HG03064 (cell line): Measurements from ENCODE around the gene ARHGAP8.
"Not testable (repeated sequence)": the region's sequence is repeated elsewhere in the genome, so short reads cannot be mapped to it uniquely, and the experiment has no call there.

Experiments used
- ATAC-seq: cut with Tn5 transposase; IDR thresholded peaks from one replicate; pipeline ENCODE4 v1.9.1; 2021; ENCODE audit warnings: low read depth; ENCODE audit not compliant: unreplicated experiment

The ARHGAP8 gene

DNA sequence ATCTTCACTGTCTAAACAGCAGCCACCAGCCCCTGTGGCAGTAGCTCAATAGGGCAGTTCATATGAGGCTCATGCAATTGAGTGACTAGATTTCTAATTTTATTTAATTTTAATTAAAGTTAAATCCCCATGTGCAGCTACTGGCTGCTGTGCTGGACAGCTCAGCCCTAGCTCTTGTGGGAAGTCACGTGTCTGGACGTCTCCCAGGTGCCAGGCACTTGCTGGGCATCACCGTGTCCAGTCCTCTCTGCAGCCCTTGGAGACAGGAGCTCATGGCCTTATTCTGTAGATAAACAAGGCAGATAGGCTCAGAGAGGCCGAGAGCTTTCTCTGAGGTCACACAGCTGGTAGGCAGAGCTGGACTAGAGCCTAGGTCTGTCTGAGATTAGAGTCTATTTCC, 95.0 kb downstream of the ARHGAP8 start:
- ATAC-seq = no peak

DNA sequence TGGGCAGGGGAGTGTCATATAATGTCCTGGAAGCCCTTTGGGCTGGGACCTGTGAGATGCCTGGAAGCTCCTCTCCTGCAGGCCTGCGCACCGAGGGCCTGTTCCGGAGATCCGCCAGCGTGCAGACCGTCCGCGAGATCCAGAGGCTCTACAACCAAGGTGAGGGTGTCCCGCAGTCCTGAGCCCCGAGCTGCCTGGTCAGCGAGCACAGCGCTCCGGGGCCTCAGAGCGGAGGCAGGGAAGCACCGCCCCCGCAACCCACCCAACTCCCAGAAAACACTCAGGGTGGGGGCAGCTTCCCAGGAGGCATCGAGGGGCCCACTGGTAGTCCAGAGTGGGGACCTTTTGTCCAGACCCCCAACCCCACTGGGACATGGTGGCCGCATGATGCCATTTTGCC, 95.5 kb downstream of the ARHGAP8 start:
- no peak for ATAC-seq

DNA sequence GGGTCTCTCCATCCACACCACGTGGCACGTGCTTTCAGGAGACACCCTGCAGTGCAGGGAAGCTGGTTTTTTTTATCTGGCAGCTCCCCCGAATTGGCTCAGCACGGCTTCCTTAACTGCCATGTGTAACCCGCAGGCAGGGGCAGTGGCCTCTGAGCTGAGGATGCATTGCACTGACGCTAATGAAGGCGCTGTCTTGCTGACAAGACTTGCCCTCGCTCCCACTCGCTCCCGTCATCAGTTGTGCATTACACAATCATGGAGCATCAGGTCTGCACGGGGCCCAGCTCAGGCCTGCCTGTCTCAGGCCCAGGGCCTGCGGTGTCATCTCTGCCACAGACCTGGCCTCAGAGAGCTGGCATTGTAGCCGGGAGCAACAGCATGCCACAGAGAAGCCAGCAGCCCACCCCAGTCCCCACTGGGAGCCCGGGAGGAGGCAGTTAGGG, 95.9 kb downstream of the ARHGAP8 start:
- no peak for ATAC-seq

DNA sequence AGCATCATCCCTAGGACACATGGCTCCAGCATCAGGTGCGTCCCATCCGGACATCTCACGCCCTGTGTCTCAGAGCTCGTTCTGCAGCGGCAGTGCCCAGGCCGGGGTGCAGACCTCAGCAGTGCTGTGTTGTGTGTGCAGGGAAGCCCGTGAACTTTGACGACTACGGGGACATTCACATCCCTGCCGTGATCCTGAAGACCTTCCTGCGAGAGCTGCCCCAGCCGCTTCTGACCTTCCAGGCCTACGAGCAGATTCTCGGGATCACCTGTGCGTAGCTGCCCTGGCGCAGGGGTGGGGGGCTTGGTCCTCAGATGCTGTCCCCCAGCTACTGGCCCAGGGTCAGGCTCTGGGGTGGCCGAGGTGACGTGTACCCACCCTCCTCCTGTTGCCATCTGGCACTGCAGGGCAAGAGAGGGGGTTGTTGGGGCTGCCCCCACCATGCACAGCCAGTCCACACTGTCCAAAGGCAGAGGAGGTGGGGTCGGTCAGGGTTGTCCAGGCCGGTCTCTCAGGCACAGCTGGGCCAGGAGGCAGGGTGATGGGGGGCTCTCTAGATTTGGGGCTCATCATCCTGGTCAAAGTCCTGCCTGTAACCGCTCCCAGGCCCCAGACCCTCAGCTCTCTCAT, 96.5 kb downstream of the ARHGAP8 start:
- ATAC-seq = no peak

DNA sequence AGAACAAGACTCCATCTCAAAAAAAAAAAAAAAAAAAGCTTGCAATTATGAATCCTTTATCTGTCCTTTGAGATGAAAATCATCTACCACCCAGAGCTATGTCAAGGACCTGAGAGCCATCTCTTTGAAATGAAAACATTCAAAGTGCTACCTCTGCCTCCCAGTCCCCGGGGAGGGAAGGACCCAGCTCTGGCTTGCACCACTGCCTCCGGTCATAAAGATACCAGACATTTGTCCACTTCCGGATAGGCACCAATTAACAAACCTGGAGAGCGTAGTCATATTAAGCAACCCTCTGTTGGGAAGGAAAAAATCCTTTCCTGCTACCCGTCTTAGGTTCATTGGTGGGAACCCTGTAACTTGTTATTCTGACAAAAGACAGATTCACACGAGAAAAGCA, 98.6 kb downstream of the ARHGAP8 start:
- ATAC-seq = no peak

DNA sequence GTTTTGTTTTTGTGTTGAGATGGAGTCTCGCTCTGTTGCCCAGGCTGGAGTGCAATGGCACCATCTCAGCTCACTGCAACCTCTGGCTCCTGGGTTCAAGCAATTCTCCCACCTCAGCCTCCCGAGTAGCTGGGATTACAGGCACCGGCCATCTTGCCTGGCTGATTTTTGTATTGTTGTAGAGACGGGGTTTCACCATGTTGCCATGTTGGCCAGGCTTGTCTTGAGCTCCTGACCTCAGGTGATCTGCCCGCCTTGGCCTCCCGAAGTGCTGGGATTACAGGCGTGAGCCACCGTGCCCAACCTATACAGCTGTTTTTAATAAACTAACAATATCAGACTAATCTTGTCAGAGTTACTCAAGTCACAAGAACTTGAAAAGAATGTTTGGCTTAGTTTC, 102.3 kb downstream of the ARHGAP8 start:
- not testable (repeated sequence) for ATAC-seq

DNA sequence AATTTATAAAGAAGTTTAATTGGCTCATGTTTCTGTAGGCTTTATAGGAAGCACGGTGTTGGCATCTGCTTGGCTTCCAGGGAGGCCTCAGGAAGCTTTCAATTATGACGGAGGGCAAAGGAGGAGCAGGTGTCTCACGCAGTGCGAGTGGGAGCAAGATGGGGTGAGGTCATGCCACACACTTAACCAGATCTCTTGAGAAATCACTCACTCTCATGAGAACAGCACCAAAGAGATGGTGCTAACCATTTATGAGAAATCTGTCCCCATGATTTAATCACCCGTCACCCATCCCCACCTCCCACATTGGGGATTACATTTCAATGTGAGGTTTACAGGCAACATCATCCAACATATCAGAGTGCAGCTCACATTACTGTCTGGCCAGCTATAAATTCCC, 103.5 kb downstream of the ARHGAP8 start:
- ATAC-seq = no peak

DNA sequence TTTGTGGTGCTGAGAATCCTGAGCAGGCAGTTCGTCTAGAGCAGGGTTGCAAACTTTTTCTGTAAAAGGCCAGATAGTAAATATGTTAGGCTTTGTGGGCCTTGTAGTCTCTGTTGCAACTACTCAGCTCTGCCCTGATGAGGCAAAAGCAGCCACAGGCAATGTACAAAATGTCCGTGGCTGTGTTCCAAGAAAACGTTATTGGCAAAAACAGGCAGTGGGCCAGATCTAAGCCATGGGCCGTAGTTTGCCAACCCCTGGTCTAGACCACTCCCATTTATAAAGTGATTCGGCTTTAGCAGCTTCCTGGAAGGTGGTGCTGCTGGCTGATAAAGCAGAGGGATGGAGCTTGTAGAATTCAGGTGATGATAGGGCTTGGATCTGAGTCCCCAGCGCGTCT, 106.4 kb downstream of the ARHGAP8 start:
- ATAC-seq = not testable (repeated sequence)

DNA sequence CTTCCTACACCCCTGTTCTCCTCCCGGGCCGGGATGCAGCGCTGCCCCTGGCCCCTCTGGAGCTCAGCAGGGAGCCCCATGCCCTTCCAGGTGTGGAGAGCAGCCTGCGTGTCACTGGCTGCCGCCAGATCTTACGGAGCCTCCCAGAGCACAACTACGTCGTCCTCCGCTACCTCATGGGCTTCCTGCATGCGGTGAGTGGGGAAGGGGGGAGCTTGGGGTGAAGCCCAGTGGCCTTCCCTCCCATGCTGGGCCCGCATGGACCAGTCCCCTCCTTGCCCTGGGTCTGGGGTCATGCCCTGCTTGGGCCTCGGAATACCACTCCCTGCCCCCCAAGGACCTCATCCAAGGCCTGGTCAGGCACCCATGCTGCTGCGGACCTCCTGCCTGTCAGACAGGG, 107.3 kb downstream of the ARHGAP8 start:
- ATAC-seq = no peak

DNA sequence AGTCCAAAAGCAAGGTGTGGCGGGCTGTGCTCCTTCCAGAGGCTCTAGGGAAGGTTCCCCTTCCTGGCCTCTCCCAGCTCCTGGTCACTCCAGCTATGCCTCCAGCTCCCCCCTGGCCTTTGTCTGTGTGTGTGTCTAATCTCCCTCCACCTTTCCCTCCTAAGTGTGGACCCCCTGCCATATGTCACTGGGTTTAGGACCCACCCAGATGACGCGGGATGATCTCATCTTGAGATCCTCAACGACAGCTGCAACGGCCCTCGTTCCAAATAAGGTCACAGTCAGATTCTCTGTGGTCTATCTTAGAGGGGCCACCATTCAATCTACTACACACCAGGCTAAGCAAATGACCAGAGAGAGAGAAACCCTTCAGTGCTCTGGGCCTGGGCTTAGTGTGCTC, 107.9 kb downstream of the ARHGAP8 start:
- ATAC-seq = no peak

DNA sequence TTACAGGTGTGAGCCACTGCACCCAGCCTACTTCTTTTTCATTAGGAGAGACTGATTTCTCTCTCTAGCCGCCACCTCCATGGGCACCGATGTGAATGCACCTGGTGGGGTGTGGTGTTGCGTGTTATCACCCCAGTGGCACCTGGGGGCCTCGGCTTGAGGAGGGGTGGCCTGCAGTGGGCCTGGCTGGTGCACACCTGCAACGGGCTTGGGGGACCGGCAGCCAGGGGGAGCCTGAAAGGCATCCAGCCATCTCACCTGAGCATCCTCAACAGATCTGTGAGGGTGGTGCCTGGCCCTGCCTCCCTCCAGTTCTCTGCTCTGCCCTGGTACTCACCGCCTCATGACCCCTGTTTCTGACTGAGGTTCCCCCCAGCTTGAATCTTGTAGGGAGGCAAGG, 108.9 kb downstream of the ARHGAP8 start:
- no peak for ATAC-seq

DNA sequence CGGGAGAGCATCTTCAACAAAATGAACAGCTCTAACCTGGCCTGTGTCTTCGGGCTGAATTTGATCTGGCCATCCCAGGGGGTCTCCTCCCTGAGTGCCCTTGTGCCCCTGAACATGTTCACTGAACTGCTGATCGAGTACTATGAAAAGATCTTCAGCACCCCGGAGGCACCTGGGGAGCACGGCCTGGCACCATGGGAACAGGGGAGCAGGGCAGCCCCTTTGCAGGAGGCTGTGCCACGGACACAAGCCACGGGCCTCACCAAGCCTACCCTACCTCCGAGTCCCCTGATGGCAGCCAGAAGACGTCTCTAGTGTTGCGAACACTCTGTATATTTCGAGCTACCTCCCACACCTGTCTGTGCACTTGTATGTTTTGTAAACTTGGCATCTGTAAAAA, 109.9 kb downstream of the ARHGAP8 start:
- ATAC-seq = no peak

DNA sequence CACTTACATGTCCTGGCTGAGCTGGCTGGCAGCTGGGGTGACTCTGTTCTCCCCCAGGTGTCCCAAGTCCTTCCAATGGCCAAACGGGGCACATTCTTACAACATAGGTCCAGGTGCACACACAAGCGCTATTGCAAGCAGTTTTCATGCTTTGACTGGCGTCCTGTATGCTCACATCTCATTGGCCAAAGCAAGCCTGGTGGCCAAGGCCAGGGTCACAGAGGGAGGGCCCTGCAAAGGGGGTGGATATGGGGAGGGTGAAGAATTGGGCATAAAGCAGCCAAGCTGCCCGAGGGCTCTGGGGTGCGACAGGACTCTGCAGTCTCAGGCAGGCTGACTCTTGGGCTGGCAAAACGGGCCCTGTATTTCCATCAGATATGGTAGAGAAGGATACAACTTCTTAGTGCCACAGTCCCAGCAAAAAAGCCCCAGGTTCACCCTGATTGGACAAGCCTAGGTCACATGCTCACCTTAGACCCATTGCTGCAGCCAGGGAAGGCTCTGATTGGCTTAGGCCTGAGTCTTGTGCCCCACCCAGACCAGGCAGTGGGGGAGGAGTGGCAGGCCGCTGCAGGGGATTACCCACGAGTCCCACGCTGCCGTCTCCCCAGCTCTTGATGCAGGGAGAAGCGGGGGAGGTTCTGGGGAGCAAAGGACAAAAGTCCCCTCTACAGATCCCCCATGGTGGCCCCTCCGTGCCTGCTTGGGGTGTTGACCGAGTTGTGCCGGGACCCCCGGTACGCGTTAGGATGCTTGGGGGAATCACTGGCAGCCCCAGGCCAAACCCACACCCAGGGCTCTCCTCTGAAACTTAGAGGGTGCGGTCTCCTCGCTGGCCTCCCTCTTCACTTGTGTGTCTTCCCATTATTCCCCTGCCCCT, 110.8 kb downstream of the ARHGAP8 start:
- ATAC-seq = no peak

DNA sequence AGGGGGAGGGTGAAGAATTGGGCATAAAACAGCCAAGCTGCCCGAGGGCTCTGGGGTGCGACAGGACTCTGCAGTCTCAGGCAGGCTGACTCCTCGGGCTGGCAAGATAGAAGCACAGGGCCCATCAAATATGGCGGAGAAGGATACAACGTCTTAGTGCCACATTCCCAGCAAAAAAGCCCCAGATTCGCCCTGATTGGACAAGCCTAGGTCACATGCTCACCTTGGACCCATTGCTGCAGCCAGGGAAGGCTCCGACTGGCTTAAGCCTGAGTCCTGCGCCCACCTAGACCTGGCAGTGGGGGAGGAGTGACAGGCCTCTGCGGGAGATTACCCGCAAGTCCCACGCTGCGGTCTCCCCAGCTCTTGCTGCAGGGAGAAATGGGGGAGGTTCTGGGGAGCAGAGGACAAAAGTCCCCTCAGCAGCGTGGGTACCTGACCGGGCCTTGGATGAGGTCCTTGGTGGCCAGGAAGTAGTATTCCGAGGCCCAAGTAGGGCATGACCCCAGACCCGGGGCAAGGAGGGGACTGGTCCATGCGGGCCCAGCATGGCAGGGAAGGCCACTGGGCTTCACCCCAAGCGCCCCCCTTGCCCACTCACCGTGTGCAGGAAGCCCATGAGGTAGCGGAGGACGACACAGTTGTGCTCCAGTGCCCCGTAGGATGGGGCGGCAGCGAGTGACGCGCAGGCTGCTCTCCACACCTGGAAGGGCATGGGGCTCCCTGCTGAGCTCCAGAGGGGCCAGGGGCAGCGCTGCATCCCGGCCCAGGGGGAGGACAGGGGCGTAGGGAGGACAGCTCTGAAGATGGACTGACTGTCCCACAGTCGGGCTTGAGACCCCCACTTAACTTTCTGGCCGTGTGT, 113.0 kb downstream of the ARHGAP8 start:
- ATAC-seq = no peak

DNA sequence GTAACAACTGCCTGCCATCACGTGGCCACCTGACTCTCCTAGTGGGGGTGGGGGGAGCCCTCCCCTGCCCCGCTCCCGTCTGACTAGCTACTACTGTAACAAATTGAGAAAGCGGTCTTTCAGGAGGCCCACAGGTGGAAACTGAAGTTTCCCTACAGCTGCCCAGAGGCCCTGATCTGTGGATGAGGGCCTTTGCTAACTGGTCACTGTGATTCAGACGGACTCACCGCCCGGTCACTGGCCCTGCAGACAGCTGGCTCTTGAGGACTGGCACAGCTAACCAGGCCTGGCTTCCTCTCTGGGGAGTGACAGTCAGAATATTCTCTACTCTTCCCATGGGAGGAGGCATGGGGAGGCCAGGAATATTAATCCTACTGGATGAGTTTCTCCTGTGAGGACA, 116.8 kb downstream of the ARHGAP8 start:
- ATAC-seq = no peak

DNA sequence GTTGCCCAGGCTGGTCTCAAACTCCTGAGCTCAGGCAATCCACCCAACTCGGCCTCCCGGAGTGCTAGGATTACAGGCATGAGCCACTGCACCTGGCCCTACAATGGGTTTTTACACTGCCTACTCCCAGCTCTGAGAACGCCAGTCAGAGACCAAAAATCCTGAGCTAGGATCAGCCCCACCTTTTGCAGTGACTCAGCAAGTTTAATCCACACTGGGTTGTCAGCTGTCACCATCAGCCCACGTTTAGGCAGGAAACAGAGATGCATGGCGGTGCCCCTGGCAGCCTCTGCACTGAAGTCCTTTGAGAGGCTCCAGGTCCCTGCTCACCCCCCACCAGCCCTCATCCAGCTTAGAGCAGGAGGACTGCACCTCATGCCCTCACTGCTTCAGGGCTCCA, 117.6 kb downstream of the ARHGAP8 start:
- no peak for ATAC-seq

DNA sequence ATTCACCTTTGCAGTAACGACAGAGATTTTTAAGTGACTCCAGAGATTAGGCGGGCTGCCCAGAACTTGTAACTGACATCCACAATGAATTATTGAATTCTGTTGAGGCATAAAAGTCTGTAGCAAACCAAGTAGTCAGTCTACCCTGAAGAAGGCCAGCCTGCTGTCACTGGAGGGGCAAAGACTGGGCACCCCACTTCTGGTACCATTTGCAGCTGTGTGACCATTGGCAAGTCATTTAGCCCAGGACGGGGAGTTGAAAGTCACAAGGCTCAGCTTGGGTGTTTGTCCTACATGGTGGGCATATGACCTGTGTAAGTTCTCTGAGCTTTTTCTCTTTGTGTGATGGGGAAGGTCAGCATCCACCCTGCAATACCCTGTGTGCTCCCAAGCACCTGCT, 119.4 kb downstream of the ARHGAP8 start:
- ATAC-seq = no peak

DNA sequence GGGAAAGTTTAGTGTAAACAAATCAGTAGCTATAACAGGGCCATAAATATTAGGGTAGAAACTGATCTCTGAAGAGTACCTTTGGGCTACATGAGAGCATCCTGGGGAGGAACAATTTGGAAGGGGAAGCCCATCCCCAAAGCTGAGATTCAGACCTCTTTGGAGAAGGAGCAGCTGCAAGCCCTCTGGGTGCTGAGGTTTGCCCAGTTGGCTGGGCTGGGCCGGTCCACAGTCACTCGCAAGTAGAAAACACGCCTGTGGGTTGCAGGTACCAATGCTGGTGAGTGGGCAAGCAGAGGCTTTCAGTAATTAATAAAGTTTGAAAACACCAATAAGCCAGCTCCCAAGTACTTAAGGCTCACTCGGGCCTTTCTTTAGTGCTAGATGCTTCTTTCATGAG, 124.5 kb downstream of the ARHGAP8 start:
- no peak for ATAC-seq

DNA sequence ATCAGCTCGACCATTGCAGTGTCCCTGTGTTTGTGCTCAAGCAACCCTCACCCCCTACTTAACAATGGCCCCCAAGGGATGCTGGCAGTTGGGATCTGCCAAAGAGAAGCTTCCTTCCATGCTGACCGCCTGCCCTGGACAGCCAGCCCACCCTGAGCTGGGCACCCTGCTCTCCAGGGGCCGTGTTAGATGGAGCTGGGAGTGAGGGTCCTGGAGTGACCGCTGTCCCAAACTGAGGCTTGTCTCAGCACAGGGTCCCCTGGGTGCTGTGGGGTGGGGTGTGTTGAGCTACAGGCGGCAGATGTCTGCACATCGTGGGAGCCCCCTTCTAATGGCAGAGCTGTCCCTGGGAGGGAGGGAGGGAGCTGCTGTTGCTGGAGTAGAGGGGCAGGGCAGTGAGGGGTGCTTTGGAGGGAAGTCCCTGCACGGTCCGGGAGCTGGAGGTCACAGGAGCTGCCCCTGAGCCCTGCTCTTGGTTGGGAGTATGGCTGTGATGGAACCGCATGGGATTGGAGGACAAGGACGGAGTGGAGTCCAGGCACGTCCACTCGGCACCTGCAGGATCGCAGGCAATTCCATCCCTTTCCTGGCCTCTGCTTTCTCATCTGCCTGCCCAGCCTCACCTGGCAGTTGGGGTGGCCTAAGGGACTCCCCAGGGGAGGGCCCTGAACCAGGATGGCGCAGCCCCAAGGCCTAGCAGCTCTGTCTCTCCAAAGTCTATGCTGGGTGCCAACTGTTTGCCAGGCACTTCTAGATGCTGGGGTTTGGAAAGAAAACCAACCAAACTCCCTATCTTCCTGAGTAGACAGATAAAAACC, 126.3 kb downstream of the ARHGAP8 start:
- no peak for ATAC-seq

DNA sequence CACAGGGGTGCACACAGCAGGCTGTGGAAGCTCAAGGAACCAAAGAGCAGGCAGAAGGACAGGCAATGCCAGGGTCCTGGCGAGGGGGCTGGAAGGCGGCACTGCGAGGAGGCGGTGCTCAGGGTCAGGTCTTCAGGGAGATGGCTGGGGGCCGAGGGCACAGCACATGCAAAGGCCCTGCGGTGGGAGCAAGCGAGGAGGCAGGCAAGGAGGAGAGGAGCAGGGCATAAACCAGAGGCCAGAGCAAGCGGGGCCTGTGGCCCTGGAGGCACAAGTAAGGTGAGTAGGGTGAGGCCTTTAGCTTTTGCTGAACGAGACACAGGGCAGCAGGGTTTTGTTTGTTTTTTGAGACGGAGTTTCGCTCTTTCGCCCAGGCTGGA, 126.9 kb downstream of the ARHGAP8 start:
- no peak for ATAC-seq
